ENCODE results near the gene EPHA6.

- TF ChIP-seq ELK1 (CRISPR knock-in tag; IDR thresholded peaks at IDR 0.05) (no peak), RCOR1 (IDR thresholded peaks at IDR 0.05; ENCODE audit: borderline replicate concordance in 1 of 2, low read depth in 2 of 2, low read length in 2 of 2) (no peak), HSF4 (CRISPR knock-in tag; IDR thresholded peaks at IDR 0.05; ENCODE audit: borderline replicate concordance) (no peak), ZZZ3 (IDR thresholded peaks at IDR 0.05) (no peak), MAFG (tag; conservative IDR thresholded peaks at IDR 0.05) (no peak), MEF2A (IDR thresholded peaks at IDR 0.05; ENCODE audit: control insufficient read depth, low read depth, low read length) (no peak)
Observed at GRCh38 chr3:97686258-97686657, 871.9 kb downstream of the EPHA6 start.

Measured in K562 (cell line).